Activated T-helper 1 cell treated with Interleukin-2 at 50 U/mL for 16 hours (primary cell): ENCODE data around the gene ALDH5A1.

ENCODE experiments used
- DNase-seq: peaks from one replicate; pipeline ENCODE4 v3.0.0-alpha.2; 2020; ENCODE audit warnings: low read depth

Gene ALDH5A1

GRCh38 chr6:24524805-24525204, 30.0 kb downstream of the ALDH5A1 start:
- DNase-seq = no peak

GRCh38 chr6:24529985-24530384, 35.2 kb downstream of the ALDH5A1 start:
- DNase-seq = no peak

GRCh38 chr6:24534329-24534728, 39.6 kb downstream of the ALDH5A1 start:
- DNase-seq = no peak

- no peak for DNase-seq
These were observed 40.4 kb downstream of the ALDH5A1 start for GRCh38 chr6:24535210-24535609.

GRCh38 chr6:24536466-24536865, 41.7 kb downstream of the ALDH5A1 start:
- no peak for DNase-seq

GRCh38 chr6:24537082-24537699, 42.4 kb downstream of the ALDH5A1 start:
- no peak for DNase-seq

- no peak for DNase-seq
These were observed 43.1 kb downstream of the ALDH5A1 start for GRCh38 chr6:24537771-24538385.

GRCh38 chr6:24539416-24539815, 44.6 kb downstream of the ALDH5A1 start:
- no peak for DNase-seq

GRCh38 chr6:24540197-24540596, 45.4 kb downstream of the ALDH5A1 start:
- DNase-seq = no peak

- no peak for DNase-seq
These were observed 48.9 kb downstream of the ALDH5A1 start for GRCh38 chr6:24543683-24544082.

- DNase-seq = no peak
These were observed 50.4 kb downstream of the ALDH5A1 start for GRCh38 chr6:24545183-24545582.

GRCh38 chr6:24545691-24546090, 50.9 kb downstream of the ALDH5A1 start:
- DNase-seq = no peak

GRCh38 chr6:24546439-24546838, 51.7 kb downstream of the ALDH5A1 start:
- no peak for DNase-seq

- DNase-seq = peak; percentile 9
These were observed 52.5 kb downstream of the ALDH5A1 start for GRCh38 chr6:24547243-24547642.

- DNase-seq = no peak
These were observed 54.4 kb downstream of the ALDH5A1 start for GRCh38 chr6:24549158-24549557.

- no peak for DNase-seq
These were observed 55.0 kb downstream of the ALDH5A1 start for GRCh38 chr6:24549674-24550353.

GRCh38 chr6:24551139-24551538, 56.4 kb downstream of the ALDH5A1 start:
- DNase-seq = no peak

- DNase-seq = no peak
These were observed 59.7 kb downstream of the ALDH5A1 start for GRCh38 chr6:24554474-24554873.

GRCh38 chr6:24558516-24558915, 63.7 kb downstream of the ALDH5A1 start:
- DNase-seq = no peak

GRCh38 chr6:24564081-24564480, 69.3 kb downstream of the ALDH5A1 start:
- no peak for DNase-seq

- no peak for DNase-seq
These were observed 70.4 kb downstream of the ALDH5A1 start for GRCh38 chr6:24565196-24565595.

GRCh38 chr6:24566020-24566767, 71.4 kb downstream of the ALDH5A1 start:
- no peak for DNase-seq

GRCh38 chr6:24568683-24569082, 73.9 kb downstream of the ALDH5A1 start:
- no peak for DNase-seq
